SK-N-DZ (cell line): Measurements from ENCODE around the gene VWA3B.

Source experiments
- DNase-seq: peaks from one replicate; pipeline ENCODE4 v3.0.0-alpha.2; 2015; ENCODE audit warnings: low spot score

VWA3B gene

DNA sequence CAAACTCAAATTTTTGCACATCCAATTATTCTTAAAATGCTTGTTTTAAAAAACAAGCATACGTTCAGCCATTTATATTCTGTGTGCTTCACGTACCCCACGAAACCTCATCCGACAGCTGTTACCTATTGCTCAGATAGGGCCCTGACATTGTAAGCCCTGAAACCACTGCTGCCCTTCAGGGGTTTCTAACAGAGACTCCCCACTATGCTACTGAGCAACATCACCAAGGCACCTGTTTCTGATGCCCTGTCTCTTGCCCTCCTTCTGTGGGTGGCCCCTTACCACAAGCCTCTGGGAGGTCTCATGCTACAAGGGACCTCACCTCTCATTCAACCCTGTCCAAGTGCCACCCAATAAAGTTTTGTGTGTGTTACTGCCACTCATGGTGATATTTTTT, 240.8 kb downstream of the VWA3B start:
- DNase-seq = no peak

DNA sequence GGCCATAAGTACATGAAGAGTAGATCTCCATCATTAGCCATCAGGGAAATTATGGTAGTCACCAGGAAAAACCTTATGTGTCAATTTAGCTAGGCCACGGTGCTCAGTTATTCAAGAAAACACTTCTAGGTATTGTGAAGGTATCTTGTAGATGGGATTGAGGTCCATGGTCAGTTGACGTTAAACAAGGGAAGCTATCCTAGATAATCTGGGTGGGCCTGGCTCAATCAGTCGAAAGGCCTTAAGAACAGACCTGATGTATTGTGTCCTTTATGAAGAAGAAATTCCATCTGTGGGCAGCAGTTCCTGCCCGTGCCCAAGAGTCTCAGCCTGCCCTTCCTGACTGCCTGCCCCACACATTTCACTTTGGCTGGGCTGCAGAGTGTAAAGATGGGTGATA, 242.6 kb downstream of the VWA3B start:
- no peak for DNase-seq

DNA sequence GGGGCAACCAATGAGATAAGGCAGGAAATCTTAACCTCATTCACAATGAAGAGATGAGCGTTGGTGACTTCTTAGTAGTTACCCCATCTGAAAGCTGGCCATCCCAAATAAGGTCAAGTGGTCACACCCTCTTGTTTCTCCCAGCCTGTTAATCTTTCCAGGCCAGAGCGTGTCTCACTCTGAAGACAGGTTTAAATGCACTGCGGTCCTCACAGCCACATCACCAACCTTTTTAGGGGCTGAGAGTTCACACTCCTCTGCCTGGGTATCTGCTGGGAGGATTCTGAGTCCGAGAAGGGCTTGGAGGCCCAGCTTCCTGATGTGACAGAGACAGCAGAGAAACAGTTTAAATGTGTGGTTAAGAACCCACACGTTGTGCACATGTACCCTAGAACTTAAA, 246.0 kb downstream of the VWA3B start:
- DNase-seq = no peak

DNA sequence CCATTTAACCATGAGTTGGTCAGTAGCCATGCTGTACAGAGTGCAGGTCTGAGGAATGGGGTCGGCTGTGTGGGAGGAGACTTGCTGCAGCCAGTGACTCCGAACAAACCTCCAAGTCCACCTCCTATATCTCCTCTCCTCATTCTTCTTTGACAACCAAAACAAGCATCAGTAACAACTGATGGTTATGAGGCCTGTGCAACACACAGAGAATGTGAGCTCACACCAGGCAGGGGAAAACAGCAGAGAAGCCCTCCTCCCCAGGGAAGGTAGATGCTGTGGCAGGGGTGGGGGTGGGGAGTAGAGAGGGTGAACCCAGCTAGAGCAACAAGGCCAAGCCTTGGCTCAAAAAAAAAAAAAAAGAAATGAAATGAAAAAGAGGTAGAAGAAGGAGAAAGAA, 247.0 kb downstream of the VWA3B start:
- no peak for DNase-seq

DNA sequence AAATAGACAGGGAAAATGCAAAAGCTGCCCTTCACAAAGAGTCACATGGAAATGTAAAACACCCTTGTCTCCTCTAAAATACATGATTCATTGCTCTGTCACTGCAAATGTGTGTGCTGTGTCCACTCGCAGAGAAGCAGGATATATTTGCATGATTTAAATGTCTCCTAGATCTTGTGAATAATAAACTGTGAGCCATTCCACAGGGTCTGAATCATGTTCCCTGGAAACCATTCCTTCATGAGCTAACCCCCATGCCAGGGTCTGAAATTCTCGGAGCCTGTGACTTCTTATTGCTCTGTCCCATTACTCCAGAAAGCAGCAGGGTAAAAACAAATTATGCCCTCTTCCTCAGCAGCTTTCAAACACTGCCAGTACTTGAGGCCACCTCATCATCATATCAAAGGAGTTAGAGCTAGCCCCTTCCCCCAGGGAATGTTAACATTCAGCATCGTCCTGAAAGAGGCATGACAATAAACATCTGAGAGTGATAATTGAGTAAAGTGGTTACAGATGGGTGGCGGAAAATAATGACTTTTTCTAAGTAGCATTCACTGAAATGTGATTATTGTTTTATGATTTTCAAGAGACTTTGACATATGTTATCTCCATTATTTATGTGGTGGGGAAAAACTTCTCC, 247.6 kb downstream of the VWA3B start:
- peak; percentile 24 for DNase-seq

DNA sequence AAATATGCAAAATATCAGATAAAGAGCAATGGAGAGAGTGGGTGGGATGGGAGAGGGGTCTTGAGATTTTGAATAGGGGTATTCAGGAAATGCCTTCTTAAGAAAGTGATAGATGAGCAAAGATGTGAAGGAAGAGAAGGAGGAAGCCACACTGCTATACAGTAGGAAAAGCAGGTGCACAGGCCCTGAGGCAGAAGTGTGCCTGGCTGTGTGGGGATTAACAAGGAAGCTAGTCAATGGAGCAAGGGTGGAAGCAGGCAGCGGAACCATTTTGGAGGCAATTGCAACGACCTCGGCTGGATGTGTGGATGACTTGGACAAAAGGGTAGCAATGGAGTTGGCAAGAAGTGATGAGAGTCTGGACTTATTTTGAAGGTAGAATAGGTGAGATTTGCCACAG, 248.3 kb downstream of the VWA3B start:
- no peak for DNase-seq

DNA sequence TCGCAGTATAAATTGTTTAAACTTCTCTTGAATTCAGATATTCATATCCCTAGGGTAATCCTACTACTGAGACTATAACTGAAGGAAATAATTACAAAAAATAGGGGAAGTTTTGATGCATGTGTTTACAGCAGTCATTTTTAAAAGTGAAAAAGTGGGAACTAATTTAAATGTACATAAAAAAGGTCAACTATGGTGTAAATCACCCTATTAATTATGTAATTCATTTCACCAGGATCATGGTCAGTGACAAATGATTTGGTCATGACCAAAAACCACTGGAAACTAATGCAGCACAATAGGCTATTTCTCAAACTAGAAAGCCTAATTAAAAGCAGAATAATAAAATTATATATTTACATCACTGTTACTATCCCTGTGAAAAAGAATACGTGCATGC, 254.3 kb downstream of the VWA3B start:
- no peak for DNase-seq

DNA sequence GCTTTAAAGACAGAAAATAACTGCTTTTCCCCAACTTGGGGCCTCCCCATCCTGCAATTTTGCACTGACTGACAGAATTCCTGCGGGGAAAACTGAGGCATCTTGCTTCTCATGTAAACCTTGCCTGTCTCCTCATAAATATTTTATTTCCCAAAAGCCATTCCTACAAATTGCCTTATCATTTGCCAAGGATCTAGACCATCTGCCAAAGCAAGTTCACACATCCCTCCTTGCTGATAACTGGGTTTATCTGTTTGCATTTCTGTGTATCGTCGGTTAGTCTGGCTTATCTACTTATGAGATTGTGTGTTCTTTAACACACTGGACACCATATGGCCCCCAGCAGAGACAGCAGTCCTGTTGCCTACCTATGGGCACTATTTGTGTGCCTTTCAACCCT, 256.3 kb downstream of the VWA3B start:
- no peak for DNase-seq

DNA sequence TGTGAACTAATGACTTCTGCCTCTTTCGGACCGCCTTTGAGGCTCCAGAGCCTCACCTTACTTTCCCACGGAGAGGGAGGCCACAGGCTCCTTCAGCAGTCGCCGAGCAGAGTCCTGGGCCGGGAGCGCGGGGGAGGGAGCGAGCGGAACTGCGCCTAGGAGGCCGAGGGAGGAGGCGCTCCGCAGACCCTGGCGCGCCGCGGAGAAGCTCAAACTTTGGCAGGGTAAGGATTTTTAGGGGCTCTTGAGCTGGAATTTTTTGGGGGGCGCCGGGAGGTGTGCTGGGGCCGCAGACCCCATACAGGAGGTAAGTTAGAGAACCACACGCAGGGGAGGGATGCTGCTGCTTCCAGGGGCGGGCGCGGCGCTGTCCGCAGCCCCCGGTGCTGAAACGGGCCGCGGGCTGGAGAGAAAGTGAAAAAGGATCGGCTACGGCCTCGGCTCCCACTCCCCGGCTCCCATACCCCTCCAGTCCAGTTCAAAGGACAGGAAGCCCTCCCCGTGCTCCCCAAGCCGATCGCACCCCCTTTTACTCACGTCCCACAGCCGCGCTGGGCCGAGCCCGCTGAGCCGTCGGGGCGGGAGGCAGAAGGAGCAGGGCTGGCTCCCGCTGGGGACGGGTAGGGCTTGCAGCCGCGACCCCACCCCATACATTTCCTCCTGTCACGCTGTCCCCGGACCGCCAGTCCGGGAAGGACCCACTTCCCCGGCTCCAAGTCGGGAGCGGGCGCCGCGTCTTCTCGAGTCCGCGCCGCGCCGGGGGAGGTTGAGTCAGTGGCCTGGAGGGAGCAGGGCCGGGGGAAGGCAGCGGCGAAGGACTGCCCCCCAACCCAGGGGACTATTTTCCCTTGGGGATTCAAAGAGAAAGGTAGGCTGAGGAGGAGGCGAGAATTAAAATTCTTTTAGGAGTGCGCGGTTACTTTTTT, 259.6 kb downstream of the VWA3B start, which contains the start of gene CNGA3:
Gene CNGA3, plus strand, starts transcription at position 146 of the 926 bp plus-strand sequence. CDS start 23,520 bp downstream, outside the sequence.
- DNase-seq = no peak

DNA sequence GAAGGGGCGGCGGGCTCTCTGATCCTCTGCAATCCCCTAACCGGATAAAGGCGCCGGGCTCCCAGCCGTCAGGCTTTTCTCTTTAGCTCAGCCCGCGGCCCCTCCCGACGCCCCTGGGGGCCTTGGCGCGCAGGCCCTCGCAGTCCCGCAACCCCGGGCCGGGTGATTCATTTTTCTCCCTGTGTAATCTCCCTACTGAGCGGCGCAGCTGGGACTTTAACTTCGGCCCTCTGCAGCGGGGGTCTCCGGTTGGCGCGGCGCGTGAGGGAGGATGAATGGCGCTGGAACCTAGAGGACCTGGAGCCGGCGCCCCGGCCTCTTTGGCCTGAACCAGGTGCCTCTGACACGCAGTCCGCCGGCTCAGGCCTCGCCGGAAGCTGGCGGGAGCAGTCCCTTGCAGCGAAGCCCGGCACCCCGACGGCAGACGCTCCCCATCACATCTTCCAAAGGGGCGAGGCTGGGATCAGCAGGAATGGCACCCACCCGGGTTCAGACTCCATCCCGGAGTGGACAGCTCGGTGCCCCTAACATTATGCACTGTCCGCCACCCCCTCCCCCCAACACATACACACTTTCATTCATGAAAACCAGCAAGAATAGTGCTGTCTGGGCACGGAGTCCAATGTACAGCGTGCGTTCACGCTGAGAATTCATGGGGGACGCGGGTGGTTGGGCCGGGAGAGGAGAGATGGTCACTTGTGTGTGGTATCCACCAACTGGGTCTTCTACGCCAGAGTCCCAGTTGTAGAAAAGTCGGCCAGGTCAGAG, 260.5 kb downstream of the VWA3B start:
- DNase-seq = no peak

DNA sequence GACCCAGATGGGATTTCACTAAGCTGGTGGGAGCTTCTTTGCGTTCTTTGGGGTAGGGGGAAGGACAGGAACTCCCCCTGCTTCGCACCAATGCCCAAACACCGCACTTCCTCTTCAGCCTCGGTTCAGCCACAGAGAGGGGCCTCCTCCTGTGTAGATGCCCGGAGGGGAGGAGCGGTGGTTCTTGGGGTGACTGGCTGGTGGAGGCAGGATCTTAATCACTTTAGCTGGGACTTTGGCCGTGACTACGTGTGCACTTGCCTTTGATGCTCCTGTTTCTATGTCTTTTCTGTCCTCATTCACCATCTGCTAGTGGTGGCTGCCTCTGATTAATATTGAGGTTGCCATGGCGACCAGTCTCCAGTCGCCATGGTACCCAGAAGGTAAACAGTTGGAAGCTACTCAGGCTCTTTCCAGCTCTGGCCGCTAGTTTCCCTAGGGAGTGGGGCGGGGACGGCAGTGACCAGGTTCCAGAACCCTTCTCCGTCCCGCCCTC, 261.1 kb downstream of the VWA3B start:
- peak; percentile 47 for DNase-seq

DNA sequence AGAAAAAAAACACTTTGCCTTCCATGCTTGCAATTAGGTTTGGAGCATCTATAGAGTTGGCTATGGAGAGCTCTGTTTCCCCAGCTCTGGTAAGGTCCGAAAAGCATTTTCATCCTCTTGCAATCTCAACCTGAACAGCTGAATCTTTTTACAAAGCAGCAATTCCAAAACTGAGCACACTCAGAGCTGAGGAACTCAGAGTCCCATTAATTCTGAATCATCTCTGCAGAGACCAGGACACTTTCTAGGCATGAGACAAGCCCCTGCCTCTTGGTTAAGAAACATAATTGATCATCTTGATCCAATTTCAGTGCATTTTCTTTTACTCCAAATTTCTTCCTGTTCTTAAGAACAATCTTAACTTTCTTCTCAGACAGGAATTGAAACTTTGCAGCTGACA, 263.4 kb downstream of the VWA3B start:
- no peak for DNase-seq

DNA sequence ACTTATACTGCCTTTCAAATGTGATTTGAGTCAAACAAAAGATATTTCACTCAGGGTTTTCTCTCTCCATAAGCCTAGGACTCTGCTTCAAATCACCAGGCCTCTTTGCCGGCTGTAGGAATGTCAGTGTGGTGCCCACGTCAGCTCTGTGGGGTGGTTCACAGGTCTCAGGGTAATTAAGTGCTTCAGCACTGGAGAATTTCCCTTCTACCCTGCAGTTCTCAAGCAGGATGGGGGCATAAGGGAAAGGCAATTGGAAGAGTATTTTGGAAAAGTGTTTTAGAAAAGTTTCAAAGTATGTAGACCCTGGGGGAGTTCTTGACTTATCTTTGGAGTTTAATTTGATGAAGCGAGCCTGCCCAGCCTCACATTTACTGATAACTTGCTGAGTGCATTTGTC, 268.9 kb downstream of the VWA3B start:
- no peak for DNase-seq

DNA sequence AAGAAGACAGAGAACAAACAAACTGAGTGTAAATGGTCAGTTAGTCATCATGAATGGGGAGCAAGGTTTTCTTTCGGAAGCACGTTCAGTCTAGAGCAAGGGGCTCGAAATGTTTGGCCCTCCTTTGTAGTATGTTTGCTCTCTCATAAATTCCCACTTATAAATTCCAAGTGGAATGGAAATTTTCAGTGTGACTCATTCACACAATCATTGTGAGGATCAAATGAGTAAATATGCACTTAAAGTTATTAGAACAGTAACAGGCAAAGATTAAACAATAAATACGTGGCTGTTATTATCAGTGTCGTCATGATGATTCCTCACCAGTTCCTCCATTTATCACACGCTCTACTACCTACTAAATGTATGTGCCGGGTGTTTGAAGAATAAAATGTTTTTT, 269.8 kb downstream of the VWA3B start:
- DNase-seq = no peak

DNA sequence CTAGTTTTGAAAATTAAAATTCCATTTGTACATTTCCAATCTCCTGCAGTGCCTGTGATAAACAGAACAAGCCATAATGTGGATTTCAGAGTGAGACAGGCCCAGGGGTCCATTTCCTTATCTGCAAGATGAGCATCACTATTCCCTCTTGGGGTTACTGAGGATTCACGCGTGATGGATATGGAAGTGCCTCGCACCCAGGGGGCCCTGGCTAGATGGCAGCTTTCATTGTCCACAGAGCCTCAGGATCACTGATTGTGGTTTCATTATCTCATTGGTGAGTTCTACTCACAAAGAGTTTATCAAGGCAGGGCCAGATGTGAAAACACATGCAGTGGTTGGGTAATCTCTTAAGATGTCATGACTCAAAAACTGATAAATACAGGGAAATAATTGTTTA, 270.9 kb downstream of the VWA3B start:
- no peak for DNase-seq

DNA sequence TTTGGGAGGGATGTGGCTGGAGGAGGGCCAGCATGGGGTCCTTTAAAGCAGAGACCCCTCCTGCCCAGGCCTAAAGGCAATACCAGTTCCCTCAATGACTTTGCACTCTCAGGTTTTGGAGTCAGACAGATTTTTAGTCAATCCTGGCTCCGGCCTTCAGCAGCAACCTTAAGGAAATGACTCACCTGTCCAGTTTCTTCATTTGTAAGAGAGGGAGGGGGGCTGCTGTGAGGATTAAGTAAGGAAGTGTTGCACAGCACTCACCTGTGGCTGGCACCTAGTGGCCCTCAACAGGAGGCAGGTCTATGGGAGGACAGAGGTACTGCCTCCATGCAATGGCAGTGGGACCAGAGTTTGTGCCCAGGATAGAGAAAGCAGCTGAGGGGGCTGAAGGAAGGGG, 273.0 kb downstream of the VWA3B start:
- DNase-seq = no peak
